Measurements from ENCODE around the gene PCDHGA9.
A peak's percentile ranks its signal among the peaks of the same experiment; 100 is the strongest.

Gene PCDHGA9

GRCh38 chr5:141366016-141366896 is 36.3 kb upstream of the PCDHGA9 start:
- Histone ChIP-seq H3K4me3 (ENCODE audit: low read length) (no peak overlapping the region), H3K9me3 (replicated peaks; ENCODE audit: insufficient read depth, low read length) (no peaks in the 10 kb centered on the region), H3K9me2 (replicated peaks; ENCODE audit: insufficient read depth, low read length) (no peaks in the 10 kb centered on the region), H3F3A (ENCODE audit: insufficient read depth, low read length) (no peaks in the 10 kb centered on the region), H3K4me1 (ENCODE audit: low read length) (no peaks in the 10 kb centered on the region), H3K27me3 (replicated peaks; ENCODE audit: insufficient read depth, low read length) (no peaks in the 10 kb centered on the region; the same call in none of the 2 replicates), H3K27ac (ENCODE audit: low read length) (no peak overlapping the region), H3K36me3 (replicated peaks; ENCODE audit: insufficient read depth, low read length) (no peaks in the 10 kb centered on the region), H4K20me1 (ENCODE audit: insufficient read depth, low read length) (no peaks in the 10 kb centered on the region), H3K9ac (ENCODE audit: low read length) (no peak overlapping the region), H3K4me2 (ENCODE audit: low read depth, low read length) (no peak overlapping the region), H2AFZ (ENCODE audit: low read length) (no peak overlapping the region), H3K79me2 (ENCODE audit: low read length) (no peaks in the 10 kb centered on the region)
- TF ChIP-seq CTCF (IDR thresholded peaks at IDR 0.05; ENCODE audit: low read length) (no peak), EZH2 (optimal IDR thresholded peaks at IDR 0.05; ENCODE audit: low read depth, low read length) (no peak), EZH2phosphoT487 (IDR thresholded peaks at IDR 0.05; ENCODE audit: low read length) (no peak)
- no peak for DNase-seq

- no peaks in the 10 kb centered on the region for H3K9me3 ChIP-seq (replicated peaks; ENCODE audit: insufficient read depth, low read length)
- no peaks in the 10 kb centered on the region; the same call in 1 of the 2 replicates for H3K27me3 ChIP-seq (replicated peaks; ENCODE audit: insufficient read depth, low read length)
- no peaks in the 10 kb centered on the region for H4K20me1 ChIP-seq (ENCODE audit: insufficient read depth, low read length)
- H3K4me1 ChIP-seq (ENCODE audit: low read length), result no peaks in the 10 kb centered on the region
- DNase-seq, result peak; percentile 82
- H3K79me2 ChIP-seq (ENCODE audit: low read length), result no peaks in the 10 kb centered on the region
- H3K9ac ChIP-seq (ENCODE audit: low read length), result peak within 1 kb of the TSS; percentile 30; the same call in 1 of the 2 replicates
- no peaks in the 10 kb centered on the region for H3K36me3 ChIP-seq (replicated peaks; ENCODE audit: insufficient read depth, low read length)
- H3K4me2 ChIP-seq (ENCODE audit: low read depth, low read length), result peak within 1 kb of the TSS; percentile 92
- H3K27ac ChIP-seq (ENCODE audit: low read length), result no peak within 1 kb of the TSS
- peak within 1 kb of the TSS; percentile 98 for H2AFZ ChIP-seq (ENCODE audit: low read length)
- H3F3A ChIP-seq (ENCODE audit: insufficient read depth, low read length), result no peaks in the 10 kb centered on the region
- H3K9me2 ChIP-seq (replicated peaks; ENCODE audit: insufficient read depth, low read length), result no peaks in the 10 kb centered on the region
- no peak for TF ChIP-seq EZH2phosphoT487 (IDR thresholded peaks at IDR 0.05; ENCODE audit: low read length)
- peak; percentile 73 for TF ChIP-seq CTCF (IDR thresholded peaks at IDR 0.05; ENCODE audit: low read length)
- H3K4me3 ChIP-seq (ENCODE audit: low read length), result peak within 1 kb of the TSS; percentile 68
Observed at GRCh38 chr5:141369994-141370848, 32.4 kb upstream of the PCDHGA9 start, which contains the start of gene PCDHGB3. PCDHGB3 (plus strand) TSS chr5:141370242; CDS start chr5:141370395, 153 bp downstream.

GRCh38 chr5:141371572-141372475 is 30.8 kb upstream of the PCDHGA9 start:
- DNase-seq, result no peak
- Histone ChIP-seq H3K36me3 (replicated peaks; ENCODE audit: insufficient read depth, low read length) (no peaks in the 10 kb centered on the region), H3F3A (ENCODE audit: insufficient read depth, low read length) (no peaks in the 10 kb centered on the region), H2AFZ (ENCODE audit: low read length) (no peak overlapping the region), H3K9me3 (replicated peaks; ENCODE audit: insufficient read depth, low read length) (no peaks in the 10 kb centered on the region), H4K20me1 (ENCODE audit: insufficient read depth, low read length) (no peaks in the 10 kb centered on the region), H3K79me2 (ENCODE audit: low read length) (no peaks in the 10 kb centered on the region), H3K9me2 (replicated peaks; ENCODE audit: insufficient read depth, low read length) (no peaks in the 10 kb centered on the region), H3K9ac (ENCODE audit: low read length) (no peak overlapping the region), H3K27ac (ENCODE audit: low read length) (no peak overlapping the region), H3K27me3 (replicated peaks; ENCODE audit: insufficient read depth, low read length) (no peaks in the 10 kb centered on the region), H3K4me1 (ENCODE audit: low read length) (no peaks in the 10 kb centered on the region), H3K4me2 (ENCODE audit: low read depth, low read length) (no peak overlapping the region), H3K4me3 (ENCODE audit: low read length) (no peak overlapping the region)
- TF ChIP-seq EZH2phosphoT487 (IDR thresholded peaks at IDR 0.05; ENCODE audit: low read length) (no peak), EZH2 (optimal IDR thresholded peaks at IDR 0.05; ENCODE audit: low read depth, low read length) (no peak), CTCF (IDR thresholded peaks at IDR 0.05; ENCODE audit: low read length) (no peak)
